Measurements from ENCODE around the gene RPL22L1.

The RPL22L1 gene

DNA sequence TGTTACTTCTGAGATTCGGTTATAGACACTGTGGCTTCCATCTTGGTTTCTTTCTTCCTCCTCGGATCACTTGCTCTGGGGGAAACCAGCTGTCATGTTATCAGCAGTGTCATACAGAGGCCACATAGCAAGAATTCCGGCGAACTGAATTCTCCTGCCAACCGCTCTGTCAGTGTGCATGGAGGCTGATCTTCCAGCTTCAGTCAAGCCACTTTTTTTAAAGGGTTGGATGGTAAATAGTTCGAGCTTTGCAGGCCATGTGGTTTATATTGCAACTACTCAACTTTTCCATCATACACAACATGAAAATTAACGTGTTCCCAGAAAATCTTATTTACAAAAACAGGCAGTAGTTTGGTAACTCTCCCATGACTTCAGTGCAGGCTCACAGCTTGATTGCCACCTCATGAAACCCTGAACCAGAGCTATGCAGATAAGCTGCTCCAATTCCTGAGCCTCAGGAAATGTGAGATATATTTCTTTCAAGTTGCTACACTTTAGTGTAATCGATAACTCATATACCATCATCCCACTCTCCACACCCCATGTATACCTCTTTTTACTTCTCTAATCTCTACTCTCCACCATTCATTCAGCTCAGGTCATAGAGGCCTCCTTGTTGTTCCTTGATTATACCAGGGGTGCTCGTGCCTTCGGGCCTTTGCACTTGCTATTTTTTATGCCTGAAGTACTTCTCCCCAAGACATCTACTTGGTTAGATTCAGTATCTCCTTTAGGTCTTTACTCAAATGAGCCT lies 7.2 kb downstream of the RPL22L1 start:
- TF ChIP-seq, protein P1, sequence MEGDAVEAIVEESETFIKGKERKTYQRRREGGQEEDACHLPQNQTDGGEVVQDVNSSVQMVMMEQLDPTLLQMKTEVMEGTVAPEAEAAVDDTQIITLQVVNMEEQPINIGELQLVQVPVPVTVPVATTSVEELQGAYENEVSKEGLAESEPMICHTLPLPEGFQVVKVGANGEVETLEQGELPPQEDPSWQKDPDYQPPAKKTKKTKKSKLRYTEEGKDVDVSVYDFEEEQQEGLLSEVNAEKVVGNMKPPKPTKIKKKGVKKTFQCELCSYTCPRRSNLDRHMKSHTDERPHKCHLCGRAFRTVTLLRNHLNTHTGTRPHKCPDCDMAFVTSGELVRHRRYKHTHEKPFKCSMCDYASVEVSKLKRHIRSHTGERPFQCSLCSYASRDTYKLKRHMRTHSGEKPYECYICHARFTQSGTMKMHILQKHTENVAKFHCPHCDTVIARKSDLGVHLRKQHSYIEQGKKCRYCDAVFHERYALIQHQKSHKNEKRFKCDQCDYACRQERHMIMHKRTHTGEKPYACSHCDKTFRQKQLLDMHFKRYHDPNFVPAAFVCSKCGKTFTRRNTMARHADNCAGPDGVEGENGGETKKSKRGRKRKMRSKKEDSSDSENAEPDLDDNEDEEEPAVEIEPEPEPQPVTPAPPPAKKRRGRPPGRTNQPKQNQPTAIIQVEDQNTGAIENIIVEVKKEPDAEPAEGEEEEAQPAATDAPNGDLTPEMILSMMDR (IDR thresholded peaks at IDR 0.05), result no peak
- Histone ChIP-seq H3K27me3 (ENCODE audit: control insufficient read depth, insufficient read depth, low read length) (no peaks in the 10 kb centered on the region), H2AFZ (no peak overlapping the region), H3K9ac (no peak overlapping the region), H3K27ac (no peak overlapping the region), H3K4me3 (ENCODE audit: low read depth, low read length) (no peak overlapping the region), H3K4me2 (ENCODE audit: low read length) (no peak overlapping the region), H3K36me3 (ENCODE audit: control insufficient read depth, insufficient read depth, low read length) (no peaks in the 10 kb centered on the region), H3K9me3 (ENCODE audit: control insufficient read depth, low read length) (no peaks in the 10 kb centered on the region), H3K4me1 (no peaks in the 10 kb centered on the region), H3K79me2 (no peaks in the 10 kb centered on the region)

DNA sequence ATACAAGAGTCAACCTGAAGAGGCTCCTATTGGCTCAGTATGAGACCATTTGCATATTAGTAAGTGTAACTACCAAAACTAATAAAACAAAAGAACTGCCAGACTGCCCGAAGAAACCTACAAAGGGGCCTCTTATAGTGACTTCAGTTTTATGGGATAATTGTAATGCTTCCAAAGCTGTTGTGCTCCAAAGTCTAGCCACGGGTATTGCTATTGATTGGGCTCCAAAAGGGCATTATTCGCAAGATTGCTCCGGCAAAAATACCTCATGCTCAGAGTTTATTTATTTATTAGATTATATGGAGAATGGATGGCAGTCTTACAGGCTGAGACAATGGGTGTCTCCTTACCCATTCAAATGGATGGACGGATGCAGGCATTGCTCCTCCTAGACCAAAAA lies 11.4 kb downstream of the RPL22L1 start:
- Histone ChIP-seq H3K4me3 (ENCODE audit: low read depth, low read length) (no peak overlapping the region), H3K36me3 (ENCODE audit: control insufficient read depth, insufficient read depth, low read length) (no peaks in the 10 kb centered on the region), H3K4me1 (no peaks in the 10 kb centered on the region), H3K9me3 (ENCODE audit: control insufficient read depth, low read length) (no peaks in the 10 kb centered on the region), H3K79me2 (no peaks in the 10 kb centered on the region), H3K27ac (no peak overlapping the region), H3K4me2 (ENCODE audit: low read length) (no peak overlapping the region), H3K9ac (no peak overlapping the region), H2AFZ (no peak overlapping the region), H3K27me3 (ENCODE audit: control insufficient read depth, insufficient read depth, low read length) (no peaks in the 10 kb centered on the region)
- TF ChIP-seq, protein P1 (IDR thresholded peaks at IDR 0.05), result no peak

DNA sequence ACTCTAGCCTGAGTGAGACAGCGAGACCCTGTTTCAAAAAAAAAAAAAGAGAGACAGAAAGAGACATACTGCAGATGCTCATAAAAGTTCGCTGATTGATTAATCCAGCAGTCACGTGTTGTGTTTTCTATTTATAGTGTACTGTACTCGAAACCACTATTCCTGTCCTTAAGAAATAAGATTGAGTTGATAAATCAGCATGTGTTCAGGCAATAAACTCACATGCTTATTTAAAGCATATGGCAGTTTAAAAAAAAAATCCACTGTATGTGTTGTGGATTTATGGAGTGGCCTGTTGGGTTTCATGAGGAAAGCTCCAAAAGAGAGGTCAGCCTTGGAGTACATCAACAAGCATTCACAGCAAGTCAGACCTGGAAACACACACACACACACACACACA lies 17.7 kb downstream of the RPL22L1 start:
- Histone ChIP-seq H3K79me2 (no peaks in the 10 kb centered on the region), H3K4me1 (no peaks in the 10 kb centered on the region), H3K4me3 (ENCODE audit: low read depth, low read length) (no peak overlapping the region), H2AFZ (no peak overlapping the region), H3K27me3 (ENCODE audit: control insufficient read depth, insufficient read depth, low read length) (no peaks in the 10 kb centered on the region), H3K4me2 (ENCODE audit: low read length) (no peak overlapping the region), H3K27ac (no peak overlapping the region), H3K9ac (no peak overlapping the region), H3K9me3 (ENCODE audit: control insufficient read depth, low read length) (no peaks in the 10 kb centered on the region), H3K36me3 (ENCODE audit: control insufficient read depth, insufficient read depth, low read length) (no peaks in the 10 kb centered on the region)
- TF ChIP-seq, protein P1 (IDR thresholded peaks at IDR 0.05), result no peak

DNA sequence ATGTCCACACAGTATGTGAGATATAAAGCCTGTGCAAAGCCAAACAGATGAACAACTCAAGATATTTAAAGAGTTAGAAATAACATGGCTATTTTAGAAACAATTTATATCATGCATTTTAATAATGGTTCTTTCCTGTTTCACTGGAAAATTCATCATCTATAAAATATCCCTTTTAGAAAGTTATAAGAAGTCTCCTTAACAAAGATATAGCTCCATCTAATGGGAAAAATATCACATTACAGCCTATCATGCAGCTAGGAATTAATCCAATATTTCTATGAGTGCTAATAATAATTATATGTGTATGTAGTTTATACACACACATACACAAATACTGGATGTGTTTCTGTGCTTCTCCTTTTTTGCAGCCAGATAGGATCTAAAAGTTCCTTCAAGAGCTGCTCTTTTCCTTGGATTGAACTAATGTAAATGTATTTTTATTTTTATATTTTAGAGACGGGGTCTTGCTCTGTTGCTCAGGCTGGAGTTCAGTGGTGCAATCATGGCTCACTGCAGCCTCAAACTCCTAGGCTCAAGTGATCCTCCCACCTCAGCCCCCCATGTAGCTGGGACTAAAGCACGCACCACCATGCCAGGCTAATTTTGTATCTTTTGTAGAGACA lies 21.6 kb downstream of the RPL22L1 start:
- no peaks in the 10 kb centered on the region for H3K79me2 ChIP-seq
- H3K9me3 ChIP-seq (ENCODE audit: control insufficient read depth, low read length), result no peaks in the 10 kb centered on the region
- no peak overlapping the region for H3K4me2 ChIP-seq (ENCODE audit: low read length)
- no peak overlapping the region for H3K4me3 ChIP-seq (ENCODE audit: low read depth, low read length)
- TF ChIP-seq, protein P1 (IDR thresholded peaks at IDR 0.05), result peak; percentile 26
- no peak overlapping the region for H2AFZ ChIP-seq
- no peak overlapping the region for H3K9ac ChIP-seq
- no peaks in the 10 kb centered on the region for H3K4me1 ChIP-seq
- H3K36me3 ChIP-seq (ENCODE audit: control insufficient read depth, insufficient read depth, low read length), result no peaks in the 10 kb centered on the region
- H3K27ac ChIP-seq, result no peak overlapping the region
- no peaks in the 10 kb centered on the region for H3K27me3 ChIP-seq (ENCODE audit: control insufficient read depth, insufficient read depth, low read length)

All from parathyroid adenoma (tissue), 2 donors.